K562 (cell line): Measurements from ENCODE around the gene DGAT2L6. TPM values are rescaled to one million over a fixed set of nuclear protein-coding genes. Genes with fewer than 3 reads are reported as not detected.

Source experiments
- ATAC-seq: fragments of 200-7000 bp; cut with Tn5 transposase; 3 replicates; pipeline ENCODE4 v1.9.1; 2020; ENCODE audit warnings: moderate library complexity
- BruUV-seq: library from RNA; stranded (reverse); fragments of 400-500 nt; replicated peaks from 2 replicates; lab custom pipeline; 2021; lab: Mats Ljungman, UMichigan
- CTCF ChIA-PET: fragments of 300-600 bp; formaldehyde crosslinking; extraction: SDS; loops from one replicate; lab custom pipeline; 2021; ENCODE audit warnings: low intra/inter-chr PET ratio; lab: Yijun Ruan, JAX
- POLR2A ChIA-PET: fragments of 300-600, 350-650 bp; sonication (Branson Sonifier 250); formaldehyde crosslinking; extraction: SDS; loops from one replicate; lab custom pipeline; 2021; ENCODE audit warnings: antibody characterized with exemption, inconsistent platforms; lab: Yijun Ruan, JAX
- DNase-seq, 4 experiments: peaks; one replicate each; pipeline versions ENCODE4 v3.0.0 to v3.0.0-alpha.2; 2011 to 2018; ENCODE audit warnings: low spot score in 3 of 4, mixed read lengths in 3 of 4; ENCODE audit errors: extremely low read depth in 1 of 4
- FAIRE-seq: peaks from 2 replicates; lab custom pipeline; 2011; peaks lifted over from hg19 to GRCh38; lab: Jason Lieb, UNC
- H2AFZ ChIP-seq: 2 replicates; pipeline ENCODE4 v1.6.0; 2011; ENCODE audit warnings: low read depth, low read length, control low read depth, inconsistent platforms
- H3K27ac ChIP-seq: fragments of 200-600 bp; 3 replicates; pipeline ENCODE4 v1.8.0; 2011; ENCODE audit warnings: low read depth, mild to moderate bottlenecking, control low read depth, inconsistent platforms, low read length, moderate library complexity, mixed read lengths; ENCODE audit errors: extremely low read depth
- H3K27me3 ChIP-seq, 2 experiments: fragments of 300-600 bp in 1 of 2; 2 replicates in 1 of 2; 3 replicates in 1 of 2; pipeline versions ENCODE4 v1.6.0 to v1.8.0; 2011; ENCODE audit warnings: inconsistent platforms in 2 of 2, low read length in 2 of 2, mild to moderate bottlenecking in 1 of 2, mixed read lengths in 1 of 2, moderate library complexity in 1 of 2; ENCODE audit not compliant: control insufficient read depth in 2 of 2, insufficient read depth in 2 of 2
- H3K36me3 ChIP-seq: fragments of 300-600 bp; 3 replicates; pipeline ENCODE4 v1.8.0; 2011; ENCODE audit warnings: mild to moderate bottlenecking, low read length, inconsistent platforms; ENCODE audit not compliant: control insufficient read depth, insufficient read depth
- H3K4me1 ChIP-seq, 2 experiments: fragments of 200-600 bp in 1 of 2; replicated peaks in 1 of 2; 2 replicates in 1 of 2; 3 replicates in 1 of 2; pipeline versions ENCODE4 v1.5.1 to v1.8.0; 2011; ENCODE audit warnings: inconsistent platforms in 2 of 2, low read length in 2 of 2, mild to moderate bottlenecking in 1 of 2, mixed read lengths in 1 of 2, moderate library complexity in 1 of 2; ENCODE audit not compliant: control insufficient read depth in 2 of 2, insufficient read depth in 2 of 2
- H3K4me2 ChIP-seq: 2 replicates; pipeline ENCODE4 v1.6.1; 2011; ENCODE audit warnings: low read length, control low read depth, inconsistent platforms, mixed read lengths; ENCODE audit not compliant: insufficient read depth
- H3K4me3 ChIP-seq: fragments of 200-600 bp; sonication (generic), shearing (Covaris generic); 2 replicates; pipeline ENCODE4 v1.5.1; 2016; ENCODE audit warnings: control low read depth, inconsistent platforms
- H3K79me2 ChIP-seq: fragments of 200-600 bp; 3 replicates; pipeline ENCODE4 v1.8.0; 2011; ENCODE audit warnings: low read length, inconsistent platforms; ENCODE audit not compliant: control insufficient read depth, insufficient read depth
- H3K9ac ChIP-seq, 2 experiments: 2 replicates each; pipeline versions ENCODE4 v1.6.0 to v1.6.1; 2011; ENCODE audit warnings: low read depth in 2 of 2, low read length in 2 of 2, control low read depth in 1 of 2, inconsistent platforms in 1 of 2, mild to moderate bottlenecking in 1 of 2, mixed read lengths in 1 of 2; ENCODE audit not compliant: insufficient read depth in 1 of 2
- H3K9me1 ChIP-seq: one replicate; pipeline ENCODE4 v1.6.0; 2011; ENCODE audit warnings: inconsistent platforms, mild to moderate bottlenecking, low read length, moderate library complexity; ENCODE audit not compliant: control insufficient read depth, insufficient read depth
- H3K9me3 ChIP-seq: replicated peaks from 2 replicates; pipeline ENCODE4 v1.5.1; 2011; ENCODE audit warnings: low read depth, low read length, inconsistent platforms; ENCODE audit not compliant: control insufficient read depth, insufficient read depth
- H4K20me1 ChIP-seq: replicated peaks from 2 replicates; pipeline ENCODE4 v1.6.1; 2011; ENCODE audit warnings: low read length, inconsistent platforms, mixed read lengths; ENCODE audit not compliant: control insufficient read depth, insufficient read depth
- CTCF ChIP-seq, 3 experiments: IDR thresholded peaks in 2 of 3; conservative IDR thresholded peaks in 1 of 3; 2 replicates each; pipeline ENCODE4 v1.5.1; 2011 to 2012; ENCODE audit warnings: low read length in 3 of 3, mild to moderate bottlenecking in 3 of 3, control low read depth in 2 of 3, improper control_type of control experiment in 1 of 3, inconsistent platforms in 1 of 3, low read depth in 1 of 3, mixed read lengths in 1 of 3, moderate library complexity in 1 of 3; ENCODE audit not compliant: insufficient read depth in 2 of 3
- LARP7 ChIP-seq: fragments of 450-650 bp; IDR thresholded peaks from 2 replicates; pipeline ENCODE4 v1.6.1; 2016
- WGBS: fragments of 100-300 bp; shearing (Covaris generic); methylation state at CpG from one replicate; pipeline ENCODE4 v1.1.6; 2016; ENCODE audit warnings: low coverage, mixed read lengths; ENCODE audit not compliant: insufficient coverage; ENCODE audit errors: missing lambda C conversion rate; 5-methylcytosine and 5-hydroxymethylcytosine counted together
- in situ Hi-C: fragments of 300-500 bp; cut with MboI; formaldehyde crosslinking; loops from 4 replicates; pipeline ENCODE4 v1.15.0; 2018; ENCODE audit warnings: inconsistent platforms, mixed read lengths
- intact Hi-C: fragments of 100-400 bp; cut with micrococcal nuclease; formaldehyde crosslinking; loops from 2 replicates; pipeline ENCODE4 v1.14.2; 2022
- polyA plus RNA-seq, 8 experiments: library from polyadenylated mRNA; depleted of rRNA in 4 of 8; stranded (reverse) in 5 of 8; unstranded in 3 of 8; fragments of >200 nt; fragmentation: Nextera tagmentation in 2 of 8; fragmentation: Illumina TruSeq in 1 of 8; extraction: Ambion mirVana in 2 of 8; extraction: Trizol in 1 of 8; gene quantifications; 2 replicates each; pipeline versions ENCODE4 v1.2.1 to v1.2.3, GENCODE V29; 2011 to 2014; ENCODE audit warnings: inconsistent platforms in 1 of 8, missing spikeins in 1 of 8
- total RNA-seq, 7 experiments: library from RNA; depleted of rRNA in 6 of 7; stranded (reverse); fragments of >200 nt in 6 of 7; fragmentation: Illumina TruSeq in 2 of 7; extraction: Trizol in 2 of 7; gene quantifications; 2 replicates each; pipeline versions ENCODE4 v1.2.1 to v1.2.3, GENCODE V29; 2011 to 2021; ENCODE audit warnings: low replicate concordance in 1 of 7

Gene DGAT2L6
- total and polyA plus RNA-seq, 9 of the 15 experiments (the other 6 are each of a cell fraction or from before 2014, with no cell fraction given), result not detected

- ChIA-PET POLR2A (interaction anchor here (1.9 kb wide), 1 partner anchor 10 kb away, joined by 13 read pairs; no protein-coding TSS in a partner anchor), CTCF (interaction anchor here (0.6 kb wide), 1 partner anchor 637 kb away, joined by 3 read pairs; no protein-coding TSS in a partner anchor)
- H3K9me1 ChIP-seq, result peaks cover 2% of the 10 kb centered on the region
- H3K4me2 ChIP-seq, result no peak overlapping the region
- H3K4me3 ChIP-seq, result no peak overlapping the region
- no peaks in the 10 kb centered on the region; the same call in 1 of the 2 replicates for H4K20me1 ChIP-seq
- BruUV-seq, result no TSS peak
- peak overlapping the region; percentile 100; the same call in 1 of the 2 replicates for H2AFZ ChIP-seq
- no peak overlapping the region for H3K27ac ChIP-seq
- H3K9ac ChIP-seq, result no peak overlapping the region
- no peaks in the 10 kb centered on the region for H3K9me3 ChIP-seq
- no peak for FAIRE-seq
- in situ Hi-C loops, result no loop called here
- DNase-seq, result peak in 2 of 4 experiments; percentile 3 to 7
- 23% methylated on average over 4 of the region's 4 CpGs for WGBS
- intact Hi-C loops, result loop anchor here (2.0 kb wide), 1 partner anchor 131 kb away; no protein-coding TSS in a partner anchor
- H3K79me2 ChIP-seq, result peaks cover 21% of the 10 kb centered on the region
- ATAC-seq, result no peak
- no peak for TF ChIP-seq LARP7
- peak in 1 of 3 experiments; percentile 23; a peak in 2 of 6 replicates for TF ChIP-seq CTCF (IDR thresholded peaks at IDR 0.05 in 2 of 3, conservative IDR thresholded peaks at IDR 0.05 in 1 of 3; ENCODE audit: insufficient read depth in 2 of 3, low read depth in 1 of 3, low read length in 3 of 3)
- peaks cover 24% of the 10 kb centered on the region for H3K36me3 ChIP-seq
- peaks cover 0 to 6% of the 10 kb centered on the region in 2 experiments; a peak in 1 of 5 replicates for H3K27me3 ChIP-seq
- H3K4me1 ChIP-seq, result peaks cover 5 to 8% of the 10 kb centered on the region in 2 experiments; a peak in 3 of 5 replicates
Observed at GRCh38 chrX:70132224-70132623, 45.1 kb upstream of the DGAT2L6 start.
